GM06990 (cell line): ENCODE data around the gene CARS1.

ENCODE experiments used
- DNase-seq: peaks from one replicate; pipeline ENCODE4 v3.0.0-alpha.2; 2011; ENCODE audit not compliant: insufficient read length; ENCODE audit errors: extremely low read depth
- H3K27me3 ChIP-seq: replicated peaks from 2 replicates; pipeline ENCODE4 v1.6.0; 2011; ENCODE audit warnings: low read length; ENCODE audit not compliant: control insufficient read depth, insufficient read depth
- H3K36me3 ChIP-seq: 2 replicates; pipeline ENCODE4 v1.5.1; 2011; ENCODE audit warnings: low read length; ENCODE audit not compliant: control insufficient read depth, insufficient read depth
- H3K4me3 ChIP-seq: replicated peaks from 2 replicates; pipeline ENCODE4 v1.5.1; 2011; ENCODE audit warnings: low read depth, mild to moderate bottlenecking, control low read depth, low read length
- TF ChIP-seq, protein P1 (sequence below): IDR thresholded peaks from 2 replicates; pipeline ENCODE4 v1.5.1; 2011; ENCODE audit warnings: low read length, control low read depth, mild to moderate bottlenecking, inconsistent platforms; ENCODE audit not compliant: insufficient read depth, poor library complexity, severe bottlenecking

The CARS1 gene

DNA sequence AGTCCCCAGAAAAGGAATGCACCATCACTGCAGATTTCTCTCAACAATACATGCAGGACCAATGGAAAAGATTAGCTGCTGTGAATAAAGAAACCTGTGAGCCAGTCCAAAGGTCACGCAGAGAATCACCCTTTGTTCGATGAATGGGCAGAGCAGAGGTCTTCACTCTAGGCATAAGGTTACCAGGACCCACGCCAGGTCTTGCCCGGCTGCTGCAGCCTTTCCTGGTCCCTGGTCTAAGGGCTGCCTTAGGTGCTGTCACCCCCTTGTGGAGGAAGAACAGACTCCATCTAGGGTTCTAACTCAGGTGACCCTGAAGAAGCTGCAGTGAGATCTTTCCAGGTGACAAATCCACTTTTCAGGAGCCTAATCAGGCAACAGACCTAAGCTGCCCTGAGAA, 36.1 kb downstream of the CARS1 start:
- Histone ChIP-seq H3K27me3 (no peaks in the 10 kb centered on the region), H3K36me3 (peaks cover 30% of the 10 kb centered on the region), H3K4me3 (no peak overlapping the region)
- TF ChIP-seq, protein P1, sequence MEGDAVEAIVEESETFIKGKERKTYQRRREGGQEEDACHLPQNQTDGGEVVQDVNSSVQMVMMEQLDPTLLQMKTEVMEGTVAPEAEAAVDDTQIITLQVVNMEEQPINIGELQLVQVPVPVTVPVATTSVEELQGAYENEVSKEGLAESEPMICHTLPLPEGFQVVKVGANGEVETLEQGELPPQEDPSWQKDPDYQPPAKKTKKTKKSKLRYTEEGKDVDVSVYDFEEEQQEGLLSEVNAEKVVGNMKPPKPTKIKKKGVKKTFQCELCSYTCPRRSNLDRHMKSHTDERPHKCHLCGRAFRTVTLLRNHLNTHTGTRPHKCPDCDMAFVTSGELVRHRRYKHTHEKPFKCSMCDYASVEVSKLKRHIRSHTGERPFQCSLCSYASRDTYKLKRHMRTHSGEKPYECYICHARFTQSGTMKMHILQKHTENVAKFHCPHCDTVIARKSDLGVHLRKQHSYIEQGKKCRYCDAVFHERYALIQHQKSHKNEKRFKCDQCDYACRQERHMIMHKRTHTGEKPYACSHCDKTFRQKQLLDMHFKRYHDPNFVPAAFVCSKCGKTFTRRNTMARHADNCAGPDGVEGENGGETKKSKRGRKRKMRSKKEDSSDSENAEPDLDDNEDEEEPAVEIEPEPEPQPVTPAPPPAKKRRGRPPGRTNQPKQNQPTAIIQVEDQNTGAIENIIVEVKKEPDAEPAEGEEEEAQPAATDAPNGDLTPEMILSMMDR = peak; percentile 68
- DNase-seq = no peak

DNA sequence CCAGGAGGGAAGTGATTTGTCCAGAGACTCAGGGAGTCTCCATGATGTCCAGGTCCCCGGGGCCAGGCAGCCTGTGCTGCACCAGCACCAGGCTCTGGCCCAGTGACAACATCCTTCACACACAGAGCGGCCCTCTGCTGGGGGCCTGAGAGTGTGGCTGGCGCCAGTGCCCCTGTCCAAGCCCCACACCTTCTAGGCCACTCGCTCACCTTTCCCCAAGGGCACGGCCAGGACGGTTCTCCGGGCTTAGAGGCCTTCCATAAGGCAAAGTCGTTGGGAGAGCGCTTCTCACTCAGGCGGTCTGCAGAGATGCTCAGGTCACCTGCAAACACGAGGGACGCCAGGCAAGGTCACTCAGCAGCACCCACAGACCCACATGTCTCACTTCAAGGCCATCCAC, 37.2 kb downstream of the CARS1 start:
- DNase-seq = no peak

DNA sequence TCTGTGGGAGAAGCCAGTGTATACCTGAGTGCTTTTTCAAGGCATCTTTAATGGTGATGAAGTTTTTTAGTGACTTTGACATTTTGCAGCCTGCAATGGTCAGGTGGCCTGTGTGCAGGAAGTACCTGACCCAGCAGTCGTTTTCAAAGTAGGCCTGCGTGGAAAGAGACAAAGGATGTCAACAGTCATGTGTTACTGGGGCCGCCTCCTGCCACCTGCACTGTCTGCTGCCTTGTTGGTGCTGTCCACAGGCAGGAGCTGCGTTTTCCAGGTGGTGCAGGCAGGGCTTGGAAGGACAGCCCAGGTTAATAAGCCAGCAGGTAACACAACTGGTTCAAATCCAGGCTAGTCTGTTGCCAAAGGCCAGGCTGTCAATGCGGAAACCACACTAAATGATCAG, 38.6 kb downstream of the CARS1 start:
- TF ChIP-seq, protein P1 = no peak
- Histone ChIP-seq H3K4me3 (no peak overlapping the region), H3K27me3 (no peaks in the 10 kb centered on the region), H3K36me3 (peaks cover 35% of the 10 kb centered on the region)
- no peak for DNase-seq

More for the DNA sequence above, 37.2 kb downstream of the CARS1 start:
- TF ChIP-seq, protein P1 = no peak
- no peaks in the 10 kb centered on the region for H3K27me3 ChIP-seq
- H3K4me3 ChIP-seq = no peak overlapping the region
- H3K36me3 ChIP-seq = peaks cover 36% of the 10 kb centered on the region

DNA sequence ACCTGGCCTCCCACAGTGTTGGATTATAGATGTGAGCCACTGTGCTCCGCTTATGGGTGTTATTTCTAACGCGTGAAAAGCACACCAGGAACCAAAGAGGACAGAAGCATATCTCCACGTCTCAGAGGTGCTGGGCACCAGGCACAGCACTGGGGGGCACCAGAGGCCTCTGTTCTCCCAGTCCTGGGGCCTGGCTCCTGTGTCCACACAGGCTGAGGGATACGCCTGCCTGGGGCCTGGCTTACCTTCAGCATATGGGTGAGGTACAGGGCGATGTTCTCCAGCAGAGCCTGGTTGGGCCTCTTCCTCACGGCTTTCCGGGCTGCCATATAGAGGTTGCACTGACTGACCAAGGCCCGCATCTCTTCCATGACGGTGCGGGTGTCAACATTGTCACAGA, 40.4 kb downstream of the CARS1 start:
- peaks cover 41% of the 10 kb centered on the region for H3K36me3 ChIP-seq
- TF ChIP-seq, protein P1 = no peak
- DNase-seq = no peak

DNA sequence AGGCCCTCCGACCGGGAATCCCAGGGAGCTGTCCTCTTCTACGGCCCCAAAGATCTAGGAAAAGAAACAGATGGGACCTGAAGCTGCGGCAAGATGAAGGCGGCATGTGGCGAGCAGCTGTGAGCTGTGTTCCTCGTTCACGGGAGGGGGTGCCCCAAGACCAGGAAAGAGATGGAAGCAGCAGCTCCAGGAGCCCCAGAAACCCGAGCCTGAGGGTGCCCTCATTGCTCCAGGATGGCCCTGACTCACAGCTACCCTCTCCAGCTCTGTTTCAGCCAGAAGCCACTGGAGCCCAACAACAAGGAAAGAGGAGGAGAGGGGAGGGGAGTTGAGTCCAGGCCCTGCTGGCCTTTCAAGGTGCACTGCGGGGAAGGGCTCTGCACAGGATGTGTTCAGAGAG, 41.4 kb downstream of the CARS1 start:
- no peak for DNase-seq
- TF ChIP-seq, protein P1 = no peak
- H3K36me3 ChIP-seq = peaks cover 45% of the 10 kb centered on the region
- H3K27me3 ChIP-seq = no peaks in the 10 kb centered on the region
- H3K4me3 ChIP-seq = no peak overlapping the region

More for the DNA sequence above, 40.4 kb downstream of the CARS1 start:
- Histone ChIP-seq H3K4me3 (no peak overlapping the region), H3K27me3 (no peaks in the 10 kb centered on the region)

DNA sequence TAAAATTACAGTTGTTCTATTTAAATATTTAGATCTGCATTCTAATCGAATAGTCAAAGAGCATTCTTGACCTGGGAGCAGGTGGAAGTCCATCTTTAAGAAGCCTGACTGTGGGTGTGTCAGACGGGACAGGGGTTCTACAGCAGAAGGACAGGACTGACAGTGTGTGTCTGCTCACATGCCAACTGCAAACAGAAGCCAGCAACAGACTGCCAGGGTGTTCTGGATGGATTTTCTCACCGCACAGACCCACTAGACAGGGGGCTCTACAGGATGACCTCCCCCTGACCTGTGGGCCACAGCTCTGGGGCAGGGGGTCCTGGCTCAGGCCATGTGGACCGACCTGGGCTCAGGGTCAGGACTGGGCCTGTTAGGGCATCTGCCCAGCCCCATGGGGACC, 42.3 kb downstream of the CARS1 start:
- Histone ChIP-seq H3K27me3 (no peaks in the 10 kb centered on the region), H3K36me3 (peaks cover 48% of the 10 kb centered on the region), H3K4me3 (no peak overlapping the region)
- DNase-seq = no peak
- TF ChIP-seq, protein P1 = no peak
